Pancreas (tissue), 10 donors: ENCODE data around the gene CHST11. TPM values are rescaled to one million over a fixed set of nuclear protein-coding genes. Genes with fewer than 3 reads are reported as not detected.

Experiments used
- ATAC-seq, 4 donors: fragments of 200-7000 bp; cut with Tn5 transposase; one replicate each; pipeline versions ENCODE4 v1.8.0 to v1.9.1; 2020; ENCODE audit warnings: mild to moderate bottlenecking in 4 of 4, moderate library complexity in 4 of 4
- DNase-seq, 6 donors: peaks; one replicate each; pipeline ENCODE4 v3.0.0-alpha.2; 2020
- FAIRE-seq: peaks from 2 replicates; lab custom pipeline; 2012; peaks lifted over from hg19 to GRCh38; lab: Jason Lieb, UNC
- H3K27ac ChIP-seq, 4 donors: fragments of 200-600 bp; sonication (generic); 1 replicate in 3 of 4; 2 replicates in 1 of 4; pipeline versions ENCODE4 v1.5.0 to v1.8.0; 2020
- H3K27me3 ChIP-seq, 4 donors: fragments of 200-600 bp; one replicate each; pipeline ENCODE4 v1.8.0; 2021
- H3K36me3 ChIP-seq, 3 donors: fragments of 200-600 bp; sonication (generic) in 1 of 3; one replicate each; pipeline versions ENCODE4 v1.5.0 to v1.8.0; 2020 to 2021
- H3K4me1 ChIP-seq, 3 donors: fragments of 200-600 bp; one replicate each; pipeline ENCODE4 v1.8.0; 2021
- H3K4me3 ChIP-seq, 4 donors: fragments of 200-600 bp; sonication (generic) in 2 of 4; one replicate each; pipeline versions ENCODE4 v1.5.0 to v1.8.0; 2020 to 2021
- H3K9me3 ChIP-seq, 4 donors: fragments of 200-600 bp; one replicate each; pipeline ENCODE4 v1.8.0; 2021
- CTCF ChIP-seq, 4 donors: fragments of 200-600 bp; sonication (generic) in 3 of 4; IDR thresholded peaks; one replicate each; pipeline versions ENCODE4 v1.5.0 to v1.8.0; 2021; ENCODE audit warnings: antibody characterized with exemption in 4 of 4
- WGBS, 2 donors: extraction: QIAGEN DNeasy Blood & Tissue Kit; methylation state at CpG; one replicate each; pipeline ENCODE4 v1.1.7; 2013; 5-methylcytosine and 5-hydroxymethylcytosine counted together
- intact Hi-C, 3 donors: fragments of 100-400 bp; cut with DNase I; formaldehyde crosslinking; loops; one replicate each; pipeline versions ENCODE4 v1.11.1 to v1.14.2; 2022
- polyA plus RNA-seq, 2 donors: library from polyadenylated mRNA; stranded (reverse); fragments of 200-250 nt; gene quantifications; one replicate each; pipeline ENCODE4 v1.2.3, GENCODE V29; 2013
- total RNA-seq, 6 donors: library from RNA; stranded (reverse); fragmentation: NEBNext Ultra II Directional in 4 of 6; extraction: Animal tissue kit (Norgen Biotek cat#: 25700) in 4 of 6; gene quantifications; one replicate each; pipeline versions ENCODE4 v1.2.1 to v1.2.4, GENCODE V29; 2021 to 2023
- donor health status: healthy with polysubstance abuse.
- donor health status: DM: no; HTN: no; CAD: no; lungs with moderate emphysema.
- donor health status: DM: no; HTN: no; CAD: no.
- donor health status: control.
- donor health status: control.
- donor health status: Bipolar disorder and iron deficiency.
- donor health status: DM: yes; HTN: yes; CAD: no.
- donor health status: DM: no; HTN: no; CAD: no.
- donor health status: DM: no; HTN: no; CAD: no.
- donor health status: DM: yes; HTN: yes; CAD: no.

The CHST11 gene
- total and polyA plus RNA-seq, 8 donors = 1.1 to 14.8 (median 7.8) TPM

DNA sequence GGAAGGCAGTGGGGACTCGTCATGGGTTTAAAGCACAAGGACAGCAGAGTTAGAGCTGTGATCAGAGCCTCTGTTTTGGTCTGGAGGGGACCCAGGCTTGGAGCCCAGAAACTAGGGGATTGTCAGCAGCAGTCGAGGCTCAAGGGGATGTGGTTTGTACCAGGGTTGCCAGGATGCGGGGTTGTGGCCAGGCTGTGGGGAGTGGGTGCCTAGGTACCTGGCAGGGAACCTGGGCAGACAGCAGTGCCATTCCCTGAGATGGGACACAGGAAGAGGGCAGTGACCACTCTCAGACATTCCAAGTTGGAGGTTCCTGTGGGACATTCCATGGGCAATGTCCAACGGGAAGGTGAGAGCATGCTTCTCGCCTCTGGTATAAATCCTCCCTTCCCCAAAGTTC, 279.1 kb downstream of the CHST11 start:
- no peaks in the 10 kb centered on the region for H3K9me3 ChIP-seq
- no peak overlapping the region for H3K4me3 ChIP-seq
- H3K27ac ChIP-seq = no peak overlapping the region
- no peaks in the 10 kb centered on the region for H3K4me1 ChIP-seq
- WGBS, 2 donors = 64 to 82% methylated on average over 5 of the region's 5 CpGs
- FAIRE-seq (no peak), ATAC-seq (no peak), DNase-seq (no peak)
- TF ChIP-seq CTCF (IDR thresholded peaks at IDR 0.05) = no peak
- H3K27me3 ChIP-seq = no peaks in the 10 kb centered on the region
- H3K36me3 ChIP-seq = no peaks in the 10 kb centered on the region
- intact Hi-C loops = no loop called here

- no peaks in the 10 kb centered on the region for H3K36me3 ChIP-seq
- H3K4me3 ChIP-seq = no peak overlapping the region
- intact Hi-C loops = no loop called here
- no peak for ATAC-seq
- no peaks in the 10 kb centered on the region for H3K4me1 ChIP-seq
- H3K27ac ChIP-seq = no peak overlapping the region
- no peak for FAIRE-seq
- no peak for TF ChIP-seq CTCF (IDR thresholded peaks at IDR 0.05)
- no peaks in the 10 kb centered on the region for H3K27me3 ChIP-seq
- H3K9me3 ChIP-seq = no peaks in the 10 kb centered on the region
- WGBS, 2 donors = 78 to 80% methylated on average over 6 of the region's 6 CpGs
- DNase-seq = no peak
These were observed 279.6 kb downstream of the CHST11 start for GRCh38 chr12:104736307-104736706.

DNA sequence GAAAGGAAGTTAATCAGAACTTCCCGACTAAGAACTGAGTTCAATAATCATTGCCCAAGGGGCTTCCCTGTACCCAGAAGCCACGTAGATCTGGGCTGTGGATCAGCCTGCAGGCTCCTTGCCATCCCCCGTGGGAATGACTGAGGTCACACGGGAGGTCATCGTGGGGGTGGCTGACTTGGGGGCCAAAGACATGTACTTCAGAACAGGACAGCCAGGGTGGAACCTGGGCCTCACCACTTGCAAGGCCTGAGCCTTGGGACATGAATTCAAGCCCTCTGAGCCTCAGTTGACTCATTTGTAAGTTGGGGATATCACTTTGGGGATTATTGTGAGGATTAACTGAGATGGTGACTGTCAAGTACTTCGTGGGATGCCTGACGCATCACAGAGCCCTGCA, 280.4 kb downstream of the CHST11 start:
- WGBS, 2 donors = 81 to 87% methylated on average over 7 of the region's 7 CpGs
- no peaks in the 10 kb centered on the region for H3K27me3 ChIP-seq
- ATAC-seq = no peak
- TF ChIP-seq CTCF (IDR thresholded peaks at IDR 0.05) = no peak
- no peaks in the 10 kb centered on the region for H3K36me3 ChIP-seq
- no peaks in the 10 kb centered on the region for H3K4me1 ChIP-seq
- H3K4me3 ChIP-seq = no peak overlapping the region
- no peak for DNase-seq
- H3K27ac ChIP-seq = no peak overlapping the region
- intact Hi-C loops = no loop called here
- FAIRE-seq = no peak
- no peaks in the 10 kb centered on the region for H3K9me3 ChIP-seq

DNA sequence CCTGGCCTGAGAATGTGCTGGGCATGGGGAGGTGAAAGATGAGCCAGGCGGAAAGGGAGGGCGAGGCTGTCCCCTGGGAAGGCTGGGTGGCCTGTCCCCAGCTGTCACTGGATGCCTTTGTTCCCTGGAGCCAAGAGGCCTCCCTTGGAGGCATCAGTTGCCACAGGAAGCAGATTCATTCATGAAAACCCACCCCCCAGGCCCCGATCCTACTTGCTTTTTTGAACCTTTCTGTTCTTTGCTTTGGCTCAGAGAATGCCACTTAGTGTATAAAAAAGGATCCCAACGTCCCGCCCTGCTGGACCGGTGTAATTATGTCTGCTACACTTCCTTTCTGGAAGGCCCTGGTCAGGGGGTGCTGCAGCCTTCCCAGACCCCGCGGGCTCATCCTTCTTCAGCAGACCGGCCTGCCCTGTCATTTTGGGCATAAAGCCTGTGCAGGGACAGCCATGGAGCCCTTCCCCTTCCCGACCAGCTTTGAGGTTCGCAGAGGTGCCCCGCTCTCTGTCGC, 281.1 kb downstream of the CHST11 start:
- H3K4me3 ChIP-seq = no peak overlapping the region
- no peaks in the 10 kb centered on the region for H3K9me3 ChIP-seq
- TF ChIP-seq CTCF (IDR thresholded peaks at IDR 0.05) = no peak
- DNase-seq (no peak), ATAC-seq (no peak), FAIRE-seq (no peak)
- intact Hi-C loops = no loop called here
- 92 to 93% methylated on average over 13 of the region's 13 CpGs for WGBS, 2 donors
- no peaks in the 10 kb centered on the region for H3K4me1 ChIP-seq
- no peak overlapping the region for H3K27ac ChIP-seq
- no peaks in the 10 kb centered on the region for H3K36me3 ChIP-seq
- H3K27me3 ChIP-seq = no peaks in the 10 kb centered on the region

GRCh38 chr12:104738331-104738730, 281.6 kb downstream of the CHST11 start:
- WGBS, 2 donors = 79 to 87% methylated on average over 8 of the region's 8 CpGs
- no peak for ATAC-seq
- TF ChIP-seq CTCF (IDR thresholded peaks at IDR 0.05) = no peak
- no peak overlapping the region for H3K4me3 ChIP-seq
- H3K4me1 ChIP-seq = no peaks in the 10 kb centered on the region
- DNase-seq = no peak
- H3K27ac ChIP-seq = no peak overlapping the region
- intact Hi-C loops = no loop called here
- no peaks in the 10 kb centered on the region for H3K9me3 ChIP-seq
- H3K36me3 ChIP-seq = no peaks in the 10 kb centered on the region
- H3K27me3 ChIP-seq = no peaks in the 10 kb centered on the region
- no peak for FAIRE-seq
